CD14-positive monocyte (primary cell): ENCODE data around the gene ZNF557. TPM values are rescaled to one million over a fixed set of nuclear protein-coding genes. Genes with fewer than 3 reads are reported as not detected.
"Not testable (repeated sequence)": the region's sequence is repeated elsewhere in the genome, so short reads cannot be mapped to it uniquely, and the experiment has no call there.

Experiments used
- DNase-seq, 3 donors: peaks; one replicate each; pipeline ENCODE4 v3.0.0-alpha.2; 2011 to 2022
- H2AFZ ChIP-seq: 2 replicates; pipeline ENCODE4 v1.6.0; 2012; ENCODE audit warnings: mild to moderate bottlenecking, low read depth, low read length, inconsistent platforms; ENCODE audit not compliant: insufficient read depth, poor library complexity, severe bottlenecking
- H3K27ac ChIP-seq, 2 donors: 1 replicate in 1 of 2; 2 replicates in 1 of 2; pipeline ENCODE4 v1.5.1; 2012 to 2013; ENCODE audit warnings: low read length in 2 of 2, control low read depth in 1 of 2, inconsistent platforms in 1 of 2, low read depth in 1 of 2, mild to moderate bottlenecking in 1 of 2
- H3K27me3 ChIP-seq, 2 donors: one replicate each; pipeline versions ENCODE4 v1.6.0 to v1.6.1; 2011 to 2013; ENCODE audit warnings: low read length in 2 of 2; ENCODE audit not compliant: control insufficient read depth in 2 of 2, insufficient read depth in 2 of 2
- H3K36me3 ChIP-seq, 2 donors: replicated peaks in 1 of 2; 1 replicate in 1 of 2; 2 replicates in 1 of 2; pipeline versions ENCODE4 v1.5.1 to v1.6.1; 2012 to 2013; ENCODE audit warnings: low read length in 2 of 2, control low read depth in 1 of 2, inconsistent platforms in 1 of 2, mild to moderate bottlenecking in 1 of 2; ENCODE audit not compliant: insufficient read depth in 2 of 2, control insufficient read depth in 1 of 2
- H3K4me1 ChIP-seq, 2 donors: 1 replicate in 1 of 2; 2 replicates in 1 of 2; pipeline versions ENCODE4 v1.5.1 to v1.6.1; 2012 to 2013; ENCODE audit warnings: low read length in 2 of 2, control low read depth in 1 of 2, inconsistent platforms in 1 of 2, mild to moderate bottlenecking in 1 of 2, moderate library complexity in 1 of 2; ENCODE audit not compliant: insufficient read depth in 2 of 2, control insufficient read depth in 1 of 2
- H3K4me2 ChIP-seq: replicated peaks from 2 replicates; pipeline ENCODE3; 2012; ENCODE audit warnings: low read length, moderate library complexity, mild to moderate bottlenecking; ENCODE audit not compliant: poor library complexity, severe bottlenecking; ENCODE audit errors: extremely low read depth
- H3K4me3 ChIP-seq, 3 experiments: fragments of 200-600 bp in 1 of 3; sonication (generic) in 1 of 3; replicated peaks in 1 of 3; 1 replicate in 2 of 3; 2 replicates in 1 of 3; pipeline ENCODE4 v1.5.1; 2011 to 2013; ENCODE audit warnings: low read length in 3 of 3, mild to moderate bottlenecking in 3 of 3, control low read depth in 2 of 3, low read depth in 2 of 3, inconsistent platforms in 1 of 3, moderate library complexity in 1 of 3
- H3K79me2 ChIP-seq: 2 replicates; pipeline ENCODE4 v1.6.0; 2012; ENCODE audit warnings: mild to moderate bottlenecking, control low read depth, inconsistent platforms, low read length, moderate library complexity; ENCODE audit not compliant: insufficient read depth
- H3K9ac ChIP-seq: 2 replicates; pipeline ENCODE4 v1.6.0; 2017; ENCODE audit warnings: low read length, mild to moderate bottlenecking; ENCODE audit not compliant: insufficient read depth, poor library complexity, severe bottlenecking
- H3K9me3 ChIP-seq, 2 donors: replicated peaks in 1 of 2; 1 replicate in 1 of 2; 2 replicates in 1 of 2; pipeline versions ENCODE4 v1.5.1 to v1.6.1; 2012 to 2013; ENCODE audit warnings: low read length in 2 of 2, control low read depth in 1 of 2; ENCODE audit not compliant: control insufficient read depth in 1 of 2, insufficient read depth in 1 of 2
- H4K20me1 ChIP-seq: 2 replicates; pipeline ENCODE4 v1.6.0; 2012; ENCODE audit warnings: mild to moderate bottlenecking, low read length, control low read depth, moderate library complexity; ENCODE audit not compliant: insufficient read depth
- H3K27ac Mint-ChIP-seq, 7 donors: one replicate each; pipeline ENCODE4 v1.8.0; 2020; ENCODE audit warnings: mild to moderate bottlenecking in 7 of 7, mixed read lengths in 7 of 7, moderate library complexity in 6 of 7, inconsistent platforms in 2 of 7
- H3K27me3 Mint-ChIP-seq, 3 donors: one replicate each; pipeline ENCODE4 v1.8.0; 2021 to 2022; ENCODE audit warnings: low read depth in 3 of 3, mild to moderate bottlenecking in 3 of 3, mixed read lengths in 3 of 3, moderate library complexity in 3 of 3, inconsistent platforms in 1 of 3
- H3K36me3 Mint-ChIP-seq, 2 donors: one replicate each; pipeline ENCODE4 v1.8.0; 2020; ENCODE audit warnings: mixed read lengths in 2 of 2, inconsistent platforms in 1 of 2, mild to moderate bottlenecking in 1 of 2
- H3K4me1 Mint-ChIP-seq: one replicate; pipeline ENCODE4 v1.8.0; 2020; ENCODE audit warnings: mild to moderate bottlenecking, mixed read lengths
- H3K4me3 Mint-ChIP-seq, 2 donors: one replicate each; pipeline ENCODE4 v1.8.0; 2020; ENCODE audit warnings: mild to moderate bottlenecking in 2 of 2, mixed read lengths in 2 of 2, moderate library complexity in 1 of 2
- H3K9me3 Mint-ChIP-seq, 7 donors: one replicate each; pipeline ENCODE4 v1.8.0; 2020 to 2022; ENCODE audit warnings: mixed read lengths in 7 of 7, mild to moderate bottlenecking in 6 of 7, moderate library complexity in 6 of 7, inconsistent platforms in 2 of 7
- WGBS: methylation state at CpG from one replicate; pipeline ENCODE4 v1.1.5; 2013; ENCODE audit warnings: missing lambda C conversion rate; ENCODE audit not compliant: insufficient coverage; 5-methylcytosine and 5-hydroxymethylcytosine counted together
- intact Hi-C, 2 donors: fragments of 100-400 bp; cut with micrococcal nuclease; formaldehyde crosslinking; loops; one replicate each; pipeline versions ENCODE4 v1.15.0 to v1.15.1; 2023
- polyA plus RNA-seq, 3 donors: library from polyadenylated mRNA; depleted of rRNA in 1 of 3; unstranded in 2 of 3; stranded (reverse) in 1 of 3; fragments of 300-500 nt in 2 of 3; fragments of >200 nt in 1 of 3; fragmentation: Illumina TruSeq in 2 of 3; gene quantifications; 1 replicate in 2 of 3; 2 replicates in 1 of 3; pipeline ENCODE4 v1.2.3, GENCODE V29; 2012 to 2021

The ZNF557 gene
- polyA plus RNA-seq, 3 donors: 0.87 to 3.4 (median 1.7) TPM

GRCh38 chr19:7056371-7056770, 13.1 kb upstream of the ZNF557 start:
- H3K36me3 ChIP-seq, H3K79me2 ChIP-seq, H2AFZ ChIP-seq, H3K27me3 Mint-ChIP-seq, H3K9me3 ChIP-seq, H3K4me2 ChIP-seq, H3K27me3 ChIP-seq, H3K4me1 ChIP-seq, H3K4me3 Mint-ChIP-seq, H3K4me1 Mint-ChIP-seq, H4K20me1 ChIP-seq, H3K4me3 ChIP-seq, H3K9me3 Mint-ChIP-seq, DNase-seq, H3K36me3 Mint-ChIP-seq, H3K27ac Mint-ChIP-seq, H3K27ac ChIP-seq, H3K9ac ChIP-seq, intact Hi-C loops: not testable (repeated sequence)
- WGBS: no CpG with 5 or more reads among the region's 16 CpGs

- H3K27me3 Mint-ChIP-seq, intact Hi-C loops, H3K4me3 ChIP-seq, H3K36me3 Mint-ChIP-seq, DNase-seq, H3K4me3 Mint-ChIP-seq, H3K36me3 ChIP-seq, H3K27me3 ChIP-seq, H3K4me1 Mint-ChIP-seq, H4K20me1 ChIP-seq, H3K79me2 ChIP-seq, H2AFZ ChIP-seq, H3K27ac ChIP-seq, H3K27ac Mint-ChIP-seq, H3K4me2 ChIP-seq, H3K9me3 Mint-ChIP-seq, H3K9me3 ChIP-seq, H3K9ac ChIP-seq, H3K4me1 ChIP-seq: not testable (repeated sequence)
- WGBS: no CpG with 5 or more reads among the region's 8 CpGs
Observed at GRCh38 chr19:7058576-7058975, 10.9 kb upstream of the ZNF557 start, which contains the start of gene MBD3L3. Gene MBD3L3 (minus strand): TSS chr19:7058676. CDS start chr19:7058605, 71 bp downstream.

GRCh38 chr19:7059977-7060376, 9.5 kb upstream of the ZNF557 start:
- H3K9me3 Mint-ChIP-seq, H3K27ac Mint-ChIP-seq, H3K4me1 Mint-ChIP-seq, DNase-seq, H4K20me1 ChIP-seq, H2AFZ ChIP-seq, H3K9ac ChIP-seq, H3K4me3 Mint-ChIP-seq, H3K27ac ChIP-seq, H3K36me3 ChIP-seq, H3K27me3 Mint-ChIP-seq, intact Hi-C loops, H3K79me2 ChIP-seq, H3K9me3 ChIP-seq, H3K36me3 Mint-ChIP-seq, H3K4me1 ChIP-seq, H3K27me3 ChIP-seq, H3K4me3 ChIP-seq, H3K4me2 ChIP-seq: not testable (repeated sequence)
- no CpG with 5 or more reads among the region's 2 CpGs for WGBS
